Karpas-422 (cell line): ENCODE measurements around the gene PLXND1. TPM values are rescaled to one million over a fixed set of nuclear protein-coding genes. Genes with fewer than 3 reads are reported as not detected.
A peak's percentile ranks its signal among the peaks of the same experiment; 100 is the strongest.

Experiments
- DNase-seq: peaks from one replicate; pipeline ENCODE4 v3.0.0-alpha.2; 2015
- H2AFZ ChIP-seq: fragments of 200-600 bp; sonication (generic); 2 replicates; pipeline ENCODE4 v1.6.1; 2014; ENCODE audit warnings: antibody characterized with exemption, low read length, mixed read lengths
- H3K27ac ChIP-seq: fragments of 200-600 bp; sonication (generic); 2 replicates; pipeline ENCODE4 v1.5.1; 2014; ENCODE audit warnings: mild to moderate bottlenecking, low read length, moderate library complexity
- H3K27me3 ChIP-seq: fragments of 200-600 bp; sonication (generic); 2 replicates; pipeline ENCODE4 v1.6.1; 2014; ENCODE audit warnings: low read length, mixed read lengths
- H3K36me3 ChIP-seq: fragments of 200-600 bp; sonication (generic); 2 replicates; pipeline ENCODE4 v1.6.1; 2014; ENCODE audit warnings: low read length, mixed read lengths; ENCODE audit not compliant: insufficient read depth
- H3K4me1 ChIP-seq: fragments of 200-600 bp; sonication (generic); 2 replicates; pipeline ENCODE4 v1.6.1; 2014; ENCODE audit warnings: mild to moderate bottlenecking, low read length, mixed read lengths
- H3K4me2 ChIP-seq: fragments of 200-600 bp; sonication (generic); 2 replicates; pipeline ENCODE4 v1.6.1; 2014; ENCODE audit warnings: low read length, low read depth, mild to moderate bottlenecking; ENCODE audit not compliant: poor library complexity, severe bottlenecking
- H3K4me3 ChIP-seq: fragments of 200-600 bp; sonication (generic); 2 replicates; pipeline ENCODE4 v1.5.1; 2014; ENCODE audit warnings: mild to moderate bottlenecking, antibody characterized with exemption, low read length, mixed read lengths
- H3K79me2 ChIP-seq: fragments of 200-600 bp; sonication (generic); 2 replicates; pipeline ENCODE4 v1.6.1; 2014; ENCODE audit warnings: mild to moderate bottlenecking, low read length, mixed read lengths
- H3K9ac ChIP-seq: fragments of 200-600 bp; sonication (generic); 2 replicates; pipeline ENCODE4 v1.6.0; 2014; ENCODE audit warnings: low read length
- H3K9me2 ChIP-seq: fragments of 200-600 bp; sonication (generic), shearing (Covaris generic); replicated peaks from 2 replicates; pipeline ENCODE4 v1.6.0; 2014; ENCODE audit warnings: mild to moderate bottlenecking, low read length, moderate library complexity; ENCODE audit not compliant: insufficient read depth
- H3K9me3 ChIP-seq: fragments of 300-700, 200-600 bp; sonication (generic); 2 replicates; pipeline ENCODE4 v1.6.1; 2014; ENCODE audit warnings: low read length, mixed read lengths
- H4K20me1 ChIP-seq: fragments of 200-600 bp; sonication (generic); 2 replicates; pipeline ENCODE4 v1.6.1; 2014; ENCODE audit warnings: mild to moderate bottlenecking, antibody characterized with exemption, low read length, low read depth; ENCODE audit not compliant: insufficient read depth
- total RNA-seq: library from RNA; depleted of rRNA; stranded (reverse); fragments of >200 nt; shearing (Covaris generic); gene quantifications from 2 replicates; pipeline ENCODE4 v1.2.3, GENCODE V29; 2014; ENCODE audit warnings: low replicate concordance

The PLXND1 gene
- total RNA-seq, 1 experiment from 2014 or later, result 0.52 TPM

DNA sequence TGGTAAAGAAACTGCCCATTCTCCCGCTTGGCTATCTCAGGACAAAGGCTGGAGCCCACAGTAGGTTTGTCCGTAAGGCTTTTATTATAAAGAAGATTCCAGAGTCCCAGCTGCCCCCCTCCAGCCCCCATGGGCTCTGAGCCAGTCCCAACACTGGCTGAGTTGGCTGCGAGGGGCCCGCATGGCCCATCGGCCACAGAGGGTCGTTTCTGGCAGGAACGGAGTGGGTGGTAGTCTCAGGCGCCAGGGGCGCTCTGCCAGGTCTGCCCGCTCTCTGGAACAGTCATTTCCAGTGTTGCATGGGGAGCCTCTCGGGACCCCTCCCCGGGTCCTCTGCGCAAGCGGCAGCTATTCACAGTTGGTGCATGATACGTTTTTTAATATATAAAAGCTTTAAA is 51.3 kb downstream of the PLXND1 start:
- Histone ChIP-seq H3K4me3 (no peak overlapping the region), H3K79me2 (no peaks in the 10 kb centered on the region), H3K4me1 (peaks cover 27% of the 10 kb centered on the region), H3K9me2 (no peaks in the 10 kb centered on the region), H3K27ac (no peak overlapping the region), H3K9ac (no peak overlapping the region), H3K9me3 (no peaks in the 10 kb centered on the region), H2AFZ (no peak overlapping the region), H3K36me3 (no peaks in the 10 kb centered on the region), H4K20me1 (0 out of 2 replicates have a peak, but pooled peaks cover 4% of the 10 kb centered on the region), H3K27me3 (no peaks in the 10 kb centered on the region; the same call in 1 of the 2 replicates), H3K4me2 (no peak overlapping the region)
- DNase-seq, result no peak

DNA sequence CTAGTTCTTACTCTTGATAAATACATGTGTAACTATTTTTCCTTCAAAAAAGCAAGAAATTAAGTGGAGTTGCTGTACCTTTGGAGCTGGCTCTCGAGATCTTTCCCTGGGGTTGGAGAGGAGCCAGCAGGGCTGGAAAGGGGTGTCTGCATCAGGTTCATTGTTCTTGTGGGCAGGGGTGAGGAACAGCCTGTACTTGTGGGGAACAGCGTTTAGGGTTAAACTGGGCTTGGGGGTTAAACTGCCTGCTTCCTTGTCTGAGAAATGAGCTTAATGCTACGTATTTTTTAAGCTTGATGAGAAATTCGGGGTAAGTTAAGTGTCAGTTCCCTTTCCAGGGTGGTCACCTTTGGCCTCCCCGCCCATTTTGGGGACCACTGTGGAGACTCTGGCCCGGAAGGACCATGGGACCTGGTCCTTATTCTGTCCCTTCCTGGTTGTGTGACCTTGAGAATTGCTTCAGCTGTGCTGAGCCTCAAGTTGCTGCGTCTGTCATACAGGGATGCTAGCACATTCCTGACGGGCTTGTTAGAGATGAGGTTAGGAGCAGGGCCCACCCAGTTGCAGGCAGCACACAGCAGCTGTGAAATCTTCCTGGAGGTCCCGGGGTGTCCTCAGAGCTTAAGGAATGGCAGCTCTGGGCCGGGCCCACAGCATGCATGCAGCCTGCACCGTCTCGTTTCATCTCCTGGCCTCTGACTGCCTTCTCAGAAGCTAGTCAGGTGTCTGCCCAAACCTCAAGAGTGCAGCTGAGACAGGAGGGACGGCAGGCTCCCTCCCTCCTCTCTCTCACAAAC is 51.9 kb downstream of the PLXND1 start:
- H3K4me1 ChIP-seq, result peaks cover 27% of the 10 kb centered on the region
- 0 out of 2 replicates have a peak overlapping the region, but pooled peaks have one; percentile 32 for H2AFZ ChIP-seq
- H3K4me2 ChIP-seq, result peak overlapping the region; percentile 39

DNA sequence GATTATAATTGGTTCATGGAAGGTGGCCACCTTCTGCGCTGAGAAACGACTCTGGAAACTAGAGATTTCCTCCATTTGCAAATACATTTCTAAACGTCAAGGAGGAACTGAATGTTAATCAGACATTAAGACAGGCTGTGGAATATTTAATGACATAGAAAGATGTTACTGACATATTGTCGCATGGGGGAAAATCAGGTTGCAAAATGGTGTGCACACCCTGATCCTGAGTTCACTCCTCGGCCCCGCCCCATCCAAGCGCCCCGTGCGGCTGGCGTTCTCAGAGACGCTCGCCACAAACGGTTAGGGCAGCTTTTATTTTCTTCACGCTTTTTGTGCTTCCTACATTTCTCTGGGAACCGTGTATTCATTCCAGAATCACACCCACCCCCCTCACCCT is 52.8 kb downstream of the PLXND1 start:
- 0 out of 2 replicates have a peak, but pooled peaks cover 4% of the 10 kb centered on the region for H4K20me1 ChIP-seq
- H3K9ac ChIP-seq, result no peak overlapping the region
- H3K27me3 ChIP-seq, result no peaks in the 10 kb centered on the region; the same call in 1 of the 2 replicates
- H3K4me1 ChIP-seq, result peaks cover 19% of the 10 kb centered on the region
- no peak overlapping the region for H3K4me3 ChIP-seq
- no peaks in the 10 kb centered on the region for H3K9me2 ChIP-seq
- no peaks in the 10 kb centered on the region for H3K36me3 ChIP-seq
- H3K27ac ChIP-seq, result no peak overlapping the region
- DNase-seq, result peak; percentile 49
- 0 out of 2 replicates have a peak overlapping the region, but pooled peaks have one; percentile 32 for H2AFZ ChIP-seq
- peak overlapping the region; percentile 39 for H3K4me2 ChIP-seq
- no peaks in the 10 kb centered on the region for H3K79me2 ChIP-seq
- H3K9me3 ChIP-seq, result no peaks in the 10 kb centered on the region

More for the DNA sequence above, 51.9 kb downstream of the PLXND1 start:
- Histone ChIP-seq H4K20me1 (0 out of 2 replicates have a peak, but pooled peaks cover 4% of the 10 kb centered on the region), H3K27ac (no peak overlapping the region), H3K9me3 (no peaks in the 10 kb centered on the region), H3K9ac (no peak overlapping the region), H3K27me3 (no peaks in the 10 kb centered on the region; the same call in 1 of the 2 replicates), H3K9me2 (no peaks in the 10 kb centered on the region), H3K4me3 (no peak overlapping the region), H3K36me3 (no peaks in the 10 kb centered on the region), H3K79me2 (no peaks in the 10 kb centered on the region)
- DNase-seq, result no peak

DNA sequence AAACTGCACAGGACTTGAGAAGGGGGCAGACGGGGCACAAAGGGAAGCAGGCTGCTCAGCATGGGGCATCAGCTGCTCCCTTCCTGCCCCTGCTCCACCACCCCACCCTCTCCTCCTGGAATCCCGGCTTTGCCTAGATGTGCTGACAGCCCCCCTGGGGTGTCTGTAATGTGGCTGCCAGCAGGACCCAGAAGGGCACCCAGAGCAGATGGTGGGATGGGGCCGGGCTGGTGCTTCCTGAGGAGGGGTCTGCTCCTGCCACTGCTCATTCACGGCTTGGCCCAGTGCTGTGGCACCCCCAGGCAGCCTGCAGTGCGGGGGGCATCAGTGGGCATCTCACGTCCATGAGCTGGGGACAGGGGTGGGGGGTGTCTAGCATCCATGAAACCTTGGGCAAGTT is 53.3 kb downstream of the PLXND1 start:
- Histone ChIP-seq H3K4me3 (no peak overlapping the region), H2AFZ (no peak overlapping the region), H3K9me3 (no peaks in the 10 kb centered on the region), H3K36me3 (no peaks in the 10 kb centered on the region), H3K4me2 (no peak overlapping the region), H3K79me2 (no peaks in the 10 kb centered on the region), H3K9ac (no peak overlapping the region), H3K27ac (no peak overlapping the region), H4K20me1 (0 out of 2 replicates have a peak, but pooled peaks cover 1% of the 10 kb centered on the region), H3K4me1 (peaks cover 13% of the 10 kb centered on the region), H3K27me3 (no peaks in the 10 kb centered on the region; the same call in 1 of the 2 replicates), H3K9me2 (no peaks in the 10 kb centered on the region)
- no peak for DNase-seq

GRCh38 chr3:129552287-129553050 is 54.0 kb downstream of the PLXND1 start:
- Histone ChIP-seq H3K4me3 (no peak overlapping the region), H3K9me2 (no peaks in the 10 kb centered on the region), H4K20me1 (no peaks in the 10 kb centered on the region), H3K27me3 (no peaks in the 10 kb centered on the region; the same call in 1 of the 2 replicates), H3K79me2 (no peaks in the 10 kb centered on the region), H3K9me3 (no peaks in the 10 kb centered on the region), H3K27ac (no peak overlapping the region), H3K4me1 (peaks cover 12% of the 10 kb centered on the region), H3K4me2 (no peak overlapping the region), H3K36me3 (no peaks in the 10 kb centered on the region), H3K9ac (no peak overlapping the region; the same call in 1 of the 2 replicates), H2AFZ (no peak overlapping the region)
- no peak for DNase-seq

GRCh38 chr3:129549805-129550204 is 56.7 kb downstream of the PLXND1 start:
- H3K9ac ChIP-seq, result no peak overlapping the region
- no peaks in the 10 kb centered on the region; the same call in 1 of the 2 replicates for H3K27me3 ChIP-seq
- H3K36me3 ChIP-seq, result no peaks in the 10 kb centered on the region
- no peak overlapping the region for H3K4me3 ChIP-seq
- H3K4me2 ChIP-seq, result no peak overlapping the region
- no peaks in the 10 kb centered on the region for H3K9me3 ChIP-seq
- H3K4me1 ChIP-seq, result peaks cover 12% of the 10 kb centered on the region
- no peaks in the 10 kb centered on the region for H3K79me2 ChIP-seq
- H4K20me1 ChIP-seq, result no peaks in the 10 kb centered on the region
- no peak overlapping the region for H2AFZ ChIP-seq
- H3K9me2 ChIP-seq, result no peaks in the 10 kb centered on the region
- H3K27ac ChIP-seq, result no peak overlapping the region
- DNase-seq, result no peak

DNA sequence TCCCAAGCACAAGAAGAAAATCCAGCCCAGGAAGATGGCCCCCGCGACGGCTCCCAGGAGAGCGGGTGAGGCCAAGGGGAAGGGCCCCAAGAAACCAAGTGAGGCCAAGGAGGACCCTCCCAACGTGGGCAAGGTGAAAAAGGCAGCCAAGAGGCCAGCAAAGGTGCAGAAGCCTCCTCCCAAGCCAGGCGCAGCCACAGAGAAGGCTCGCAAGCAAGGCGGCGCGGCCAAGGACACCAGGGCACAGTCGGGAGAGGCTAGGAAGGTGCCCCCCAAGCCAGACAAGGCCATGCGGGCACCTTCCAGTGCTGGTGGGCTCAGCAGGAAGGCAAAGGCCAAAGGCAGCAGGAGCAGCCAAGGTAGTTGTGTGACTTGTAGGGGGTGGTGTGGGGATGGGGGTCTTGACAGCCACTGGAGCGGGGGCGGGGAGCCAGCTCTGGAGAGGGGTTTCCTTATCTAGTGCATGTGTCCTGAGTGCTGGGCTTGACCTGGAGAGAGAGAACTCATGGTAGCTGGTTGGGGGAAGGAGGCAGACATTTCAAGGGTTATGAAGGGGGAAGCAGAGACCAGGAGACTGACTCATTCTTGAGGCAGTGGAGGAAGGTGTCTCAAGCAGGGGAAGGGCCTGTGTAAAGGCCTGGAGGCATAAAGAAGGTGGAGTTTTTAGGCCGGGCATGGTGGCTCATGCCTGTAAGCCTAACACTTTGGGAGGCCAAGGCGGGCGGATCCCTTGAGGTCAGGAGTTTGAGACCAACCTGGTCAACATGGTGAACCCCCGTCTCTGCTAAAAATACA is 57.3 kb downstream of the PLXND1 start:
- H2AFZ ChIP-seq, result no peak overlapping the region
- no peak overlapping the region for H3K9ac ChIP-seq
- no peak overlapping the region for H3K4me3 ChIP-seq
- peaks cover 11% of the 10 kb centered on the region for H3K4me1 ChIP-seq
- no peaks in the 10 kb centered on the region for H3K79me2 ChIP-seq
- H3K9me2 ChIP-seq, result no peaks in the 10 kb centered on the region
- no peaks in the 10 kb centered on the region for H3K9me3 ChIP-seq
- no peak for DNase-seq
- no peak overlapping the region for H3K4me2 ChIP-seq
- no peak overlapping the region for H3K27ac ChIP-seq
- no peaks in the 10 kb centered on the region for H4K20me1 ChIP-seq
- H3K27me3 ChIP-seq, result no peaks in the 10 kb centered on the region; the same call in 1 of the 2 replicates
- no peaks in the 10 kb centered on the region for H3K36me3 ChIP-seq
